Gastroesophageal sphincter (tissue), 4 donors: Measurements from ENCODE around the gene SLC9A7. TPM values are rescaled to one million over a fixed set of nuclear protein-coding genes. Genes with fewer than 3 reads are reported as not detected.

Experiments used
- ATAC-seq: fragments of 150-250 bp; one replicate; pipeline ENCODE4 v1.9.1; 2016; ENCODE audit warnings: mild to moderate bottlenecking, moderate library complexity
- H3K27ac ChIP-seq, 4 donors: fragments of 200-600 bp; sonication (generic) in 3 of 4; 1 replicate in 3 of 4; 2 replicates in 1 of 4; pipeline ENCODE4 v1.5.1; 2016 to 2019
- H3K27me3 ChIP-seq: fragments of 200-600 bp; sonication (generic); one replicate; pipeline ENCODE4 v1.5.1; 2019
- H3K36me3 ChIP-seq, 2 donors: fragments of 200-600 bp; sonication (generic); one replicate each; pipeline ENCODE4 v1.5.1; 2019; ENCODE audit warnings: control low read depth in 1 of 2
- H3K4me1 ChIP-seq, 3 donors: fragments of 200-600 bp; sonication (generic); 1 replicate in 2 of 3; 2 replicates in 1 of 3; pipeline ENCODE4 v1.5.1; 2016 to 2019; ENCODE audit warnings: control low read depth in 2 of 3
- H3K4me3 ChIP-seq, 2 donors: fragments of 200-600 bp; sonication (generic); one replicate each; pipeline ENCODE4 v1.5.1; 2019; ENCODE audit warnings: mild to moderate bottlenecking in 1 of 2, moderate library complexity in 1 of 2
- H3K9me3 ChIP-seq, 3 donors: fragments of 200-600 bp; sonication (generic); one replicate each; pipeline ENCODE4 v1.5.1; 2017 to 2019; ENCODE audit warnings: control low read depth in 2 of 3
- EP300 ChIP-seq: sonication (generic); formaldehyde crosslinking; IDR thresholded peaks from one replicate; pipeline ENCODE4 v1.6.1; 2017; ENCODE audit warnings: antibody characterized with exemption, mild to moderate bottlenecking
- POLR2A ChIP-seq, 2 donors: fragments of 450-650 bp; IDR thresholded peaks; one replicate each; pipeline ENCODE4 v1.6.1; 2017; ENCODE audit warnings: antibody characterized with exemption in 2 of 2, mild to moderate bottlenecking in 2 of 2, moderate library complexity in 1 of 2
- POLR2AphosphoS5 ChIP-seq: sonication (generic); formaldehyde crosslinking; IDR thresholded peaks from one replicate; pipeline ENCODE4 v1.6.1; 2017; ENCODE audit warnings: antibody characterized with exemption
- WGBS, 2 donors: methylation state at CpG; one replicate each; pipeline ENCODE4 v1.1.5; 2018; ENCODE audit warnings: low coverage in 1 of 2; 5-methylcytosine and 5-hydroxymethylcytosine counted together
- total RNA-seq, 4 donors: library from RNA; depleted of rRNA; stranded (reverse); fragments of >200 nt; gene quantifications; one replicate each; pipeline ENCODE4 v1.1.0, GENCODE V29; 2016
- TF ChIP-seq, protein P1 (sequence below), 4 experiments: fragments of 200-600 bp in 2 of 4; fragments of 450-650 bp in 2 of 4; sonication (generic) in 1 of 4; IDR thresholded peaks; one replicate each; pipeline ENCODE4 v1.5.1; 2017 to 2019; ENCODE audit warnings: antibody characterized with exemption in 4 of 4, mild to moderate bottlenecking in 2 of 4, moderate library complexity in 2 of 4

SLC9A7 gene
- total RNA-seq, 4 donors from 2014 or later: 3.5 to 6.1 (median 4.2) TPM

DNA sequence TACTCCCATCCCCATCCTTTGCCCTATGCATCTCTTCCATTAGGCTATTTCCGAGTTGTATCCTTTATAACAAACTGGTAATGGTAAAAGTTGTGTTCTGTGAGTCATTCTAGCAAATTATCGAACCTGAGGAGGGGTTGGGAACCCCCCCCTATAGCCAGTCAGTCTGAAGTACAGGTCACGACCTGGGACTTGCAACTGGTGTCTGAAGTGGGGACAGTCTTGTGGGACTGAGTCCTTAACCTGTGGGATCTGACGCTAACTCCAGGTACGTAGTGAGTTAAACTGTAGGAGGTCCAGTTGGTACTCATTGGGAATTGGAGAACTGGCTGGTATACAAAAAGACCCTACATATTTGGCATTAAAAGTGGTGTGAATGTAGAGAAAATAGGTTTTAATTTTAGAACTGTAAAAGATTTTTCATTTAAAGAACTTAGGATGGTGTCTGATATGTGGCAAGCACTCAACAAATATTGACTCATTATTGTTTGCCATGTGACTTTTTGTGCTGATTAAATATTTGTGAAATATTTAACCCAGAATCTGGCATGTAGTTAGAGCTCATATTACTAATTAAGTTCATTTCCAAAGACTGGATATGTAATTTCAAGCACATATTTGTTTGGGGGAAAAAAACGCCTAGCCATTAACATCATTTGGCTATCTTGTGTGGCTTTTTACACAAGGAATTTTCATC lies 134.7 kb downstream of the SLC9A7 start:
- TF ChIP-seq EP300 (no peak), POLR2A (IDR thresholded peaks at IDR 0.05) (no peak), POLR2AphosphoS5 (no peak)
- TF ChIP-seq, protein P1, sequence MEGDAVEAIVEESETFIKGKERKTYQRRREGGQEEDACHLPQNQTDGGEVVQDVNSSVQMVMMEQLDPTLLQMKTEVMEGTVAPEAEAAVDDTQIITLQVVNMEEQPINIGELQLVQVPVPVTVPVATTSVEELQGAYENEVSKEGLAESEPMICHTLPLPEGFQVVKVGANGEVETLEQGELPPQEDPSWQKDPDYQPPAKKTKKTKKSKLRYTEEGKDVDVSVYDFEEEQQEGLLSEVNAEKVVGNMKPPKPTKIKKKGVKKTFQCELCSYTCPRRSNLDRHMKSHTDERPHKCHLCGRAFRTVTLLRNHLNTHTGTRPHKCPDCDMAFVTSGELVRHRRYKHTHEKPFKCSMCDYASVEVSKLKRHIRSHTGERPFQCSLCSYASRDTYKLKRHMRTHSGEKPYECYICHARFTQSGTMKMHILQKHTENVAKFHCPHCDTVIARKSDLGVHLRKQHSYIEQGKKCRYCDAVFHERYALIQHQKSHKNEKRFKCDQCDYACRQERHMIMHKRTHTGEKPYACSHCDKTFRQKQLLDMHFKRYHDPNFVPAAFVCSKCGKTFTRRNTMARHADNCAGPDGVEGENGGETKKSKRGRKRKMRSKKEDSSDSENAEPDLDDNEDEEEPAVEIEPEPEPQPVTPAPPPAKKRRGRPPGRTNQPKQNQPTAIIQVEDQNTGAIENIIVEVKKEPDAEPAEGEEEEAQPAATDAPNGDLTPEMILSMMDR (IDR thresholded peaks at IDR 0.05): no peak
- Histone ChIP-seq H3K36me3 (no peaks in the 10 kb centered on the region), H3K9me3 (no peaks in the 10 kb centered on the region), H3K4me1 (peaks cover 0 to 18% (median 2%) of the 10 kb centered on the region in 3 donors), H3K27me3 (no peaks in the 10 kb centered on the region), H3K27ac (no peak overlapping the region), H3K4me3 (no peak overlapping the region)
- WGBS, 2 donors: 82 to 83% methylated on average over 1 to 5 of the region's 6 CpGs
- ATAC-seq: no peak

DNA sequence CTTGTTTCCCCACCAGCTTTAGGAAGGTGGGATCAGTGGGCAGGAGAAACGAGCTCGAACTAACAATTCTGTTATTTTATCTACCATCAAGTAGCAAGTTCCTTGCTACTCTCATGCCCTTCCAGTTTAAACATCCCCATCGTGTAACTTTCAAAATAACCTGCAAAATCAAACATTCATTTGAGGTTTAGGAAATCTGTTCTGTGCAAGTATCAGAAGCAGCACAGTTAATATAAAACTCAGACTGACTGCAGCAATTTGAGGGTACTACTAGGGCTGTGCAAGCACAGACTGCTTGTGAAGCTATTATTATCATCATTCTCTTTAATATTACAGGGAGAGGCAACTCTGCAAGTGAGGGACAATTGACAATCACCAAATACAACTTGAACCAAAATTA lies 137.3 kb downstream of the SLC9A7 start:
- H3K27me3 ChIP-seq: no peaks in the 10 kb centered on the region
- no peak for ATAC-seq
- no peak for TF ChIP-seq EP300
- no peak for TF ChIP-seq POLR2AphosphoS5
- TF ChIP-seq POLR2A (IDR thresholded peaks at IDR 0.05): no peak
- TF ChIP-seq, protein P1 (IDR thresholded peaks at IDR 0.05): no peak
- H3K36me3 ChIP-seq: no peaks in the 10 kb centered on the region
- H3K4me1 ChIP-seq: no peaks in the 10 kb centered on the region
- 67 to 79% methylated on average over 3 of the region's 3 CpGs for WGBS, 2 donors
- no peaks in the 10 kb centered on the region for H3K9me3 ChIP-seq
- H3K27ac ChIP-seq: no peak overlapping the region
- no peak overlapping the region for H3K4me3 ChIP-seq

DNA sequence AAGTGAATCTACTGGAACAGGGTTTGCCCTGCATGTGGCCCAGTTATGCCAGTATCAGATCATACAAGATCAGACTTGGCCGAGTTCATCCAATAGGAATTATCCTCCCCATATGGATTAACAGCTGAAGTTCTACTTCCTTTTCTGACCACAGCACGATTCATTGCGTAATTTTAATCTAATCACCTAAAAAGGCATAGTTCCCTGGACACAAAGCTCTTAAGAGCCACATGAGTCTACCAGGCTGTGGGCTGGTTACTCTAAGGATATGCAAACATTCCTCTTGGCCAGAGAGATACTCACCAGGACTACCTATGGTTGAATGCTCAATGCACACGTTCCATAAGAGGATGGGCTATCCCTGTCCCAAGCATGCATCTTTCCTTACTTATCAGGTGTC lies 138.4 kb downstream of the SLC9A7 start:
- TF ChIP-seq, protein P1 (IDR thresholded peaks at IDR 0.05): no peak
- TF ChIP-seq POLR2A (IDR thresholded peaks at IDR 0.05) (no peak), EP300 (no peak), POLR2AphosphoS5 (no peak)
- H3K27me3 ChIP-seq: no peaks in the 10 kb centered on the region
- no peaks in the 10 kb centered on the region for H3K4me1 ChIP-seq
- H3K4me3 ChIP-seq: no peak overlapping the region
- WGBS, 2 donors: 80 to 86% methylated on average over 1 to 4 of the region's 4 CpGs
- H3K36me3 ChIP-seq: no peaks in the 10 kb centered on the region
- no peak for ATAC-seq
- no peak overlapping the region for H3K27ac ChIP-seq
- no peaks in the 10 kb centered on the region for H3K9me3 ChIP-seq

DNA sequence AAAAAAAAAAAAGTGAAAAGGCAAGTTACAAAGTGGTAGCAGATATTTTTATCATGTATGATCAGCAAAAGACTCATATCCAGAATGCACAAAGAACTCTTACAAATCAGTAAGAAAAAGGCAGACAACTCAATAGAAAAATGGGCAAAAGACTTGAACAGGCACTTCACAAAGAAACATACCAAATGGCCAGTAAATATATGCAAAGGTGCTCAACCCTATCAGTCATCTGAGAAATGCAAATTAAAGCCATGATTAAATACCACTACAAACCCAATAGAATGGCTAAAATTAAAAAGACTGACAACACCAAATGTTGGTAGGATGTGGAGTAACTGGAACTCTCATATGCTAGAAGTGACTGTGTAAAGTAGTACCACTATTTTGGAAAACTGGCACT lies 140.0 kb downstream of the SLC9A7 start:
- no peak for ATAC-seq
- no peaks in the 10 kb centered on the region for H3K27me3 ChIP-seq
- H3K36me3 ChIP-seq: no peaks in the 10 kb centered on the region
- TF ChIP-seq, protein P1 (IDR thresholded peaks at IDR 0.05): no peak
- TF ChIP-seq POLR2AphosphoS5: no peak
- H3K9me3 ChIP-seq: no peaks in the 10 kb centered on the region
- H3K4me3 ChIP-seq: no peak overlapping the region
- H3K4me1 ChIP-seq: no peaks in the 10 kb centered on the region
- H3K27ac ChIP-seq: no peak overlapping the region

DNA sequence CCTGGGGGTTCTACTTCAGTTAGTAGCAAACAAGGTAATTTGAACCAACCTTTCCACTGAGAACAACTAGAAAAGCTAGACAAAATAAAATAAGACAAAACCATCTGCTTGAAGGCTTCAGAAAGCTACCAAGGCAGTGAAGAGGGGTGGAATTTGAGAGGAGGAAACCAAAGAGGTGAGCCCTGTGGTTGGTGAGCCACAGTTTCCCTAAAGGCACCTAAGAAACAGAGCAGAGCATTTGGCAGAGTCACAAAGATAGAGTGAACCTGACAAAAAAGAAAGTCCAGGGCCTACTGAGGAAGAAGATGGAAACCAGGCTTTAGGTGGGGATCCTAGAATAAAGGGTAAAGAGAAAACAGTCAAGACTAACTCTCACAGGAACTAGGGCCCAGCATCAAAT lies 141.0 kb downstream of the SLC9A7 start:
- ATAC-seq: no peak
- H3K27me3 ChIP-seq: no peaks in the 10 kb centered on the region
- no peaks in the 10 kb centered on the region for H3K4me1 ChIP-seq
- H3K9me3 ChIP-seq: no peaks in the 10 kb centered on the region
- no peak overlapping the region for H3K4me3 ChIP-seq
- no peak overlapping the region for H3K27ac ChIP-seq
- TF ChIP-seq, protein P1 (IDR thresholded peaks at IDR 0.05): no peak
- TF ChIP-seq EP300: no peak
- no peak for TF ChIP-seq POLR2A (IDR thresholded peaks at IDR 0.05)
- TF ChIP-seq POLR2AphosphoS5: no peak
- H3K36me3 ChIP-seq: no peaks in the 10 kb centered on the region
